VCaP (cell line): ENCODE data around the gene LMAN1.

ENCODE experiments used
- H3K27ac ChIP-seq: fragments of 450-650 bp; 2 replicates; pipeline ENCODE4 v1.5.1; 2017
- TF ChIP-seq, protein P1 (sequence below): fragments of 450-650 bp; conservative IDR thresholded peaks from 2 replicates; pipeline ENCODE4 v1.5.1; 2017; ENCODE audit warnings: mild to moderate bottlenecking, moderate library complexity

The LMAN1 gene, protein sequence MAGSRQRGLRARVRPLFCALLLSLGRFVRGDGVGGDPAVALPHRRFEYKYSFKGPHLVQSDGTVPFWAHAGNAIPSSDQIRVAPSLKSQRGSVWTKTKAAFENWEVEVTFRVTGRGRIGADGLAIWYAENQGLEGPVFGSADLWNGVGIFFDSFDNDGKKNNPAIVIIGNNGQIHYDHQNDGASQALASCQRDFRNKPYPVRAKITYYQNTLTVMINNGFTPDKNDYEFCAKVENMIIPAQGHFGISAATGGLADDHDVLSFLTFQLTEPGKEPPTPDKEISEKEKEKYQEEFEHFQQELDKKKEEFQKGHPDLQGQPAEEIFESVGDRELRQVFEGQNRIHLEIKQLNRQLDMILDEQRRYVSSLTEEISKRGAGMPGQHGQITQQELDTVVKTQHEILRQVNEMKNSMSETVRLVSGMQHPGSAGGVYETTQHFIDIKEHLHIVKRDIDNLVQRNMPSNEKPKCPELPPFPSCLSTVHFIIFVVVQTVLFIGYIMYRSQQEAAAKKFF

GRCh38 chr18:59358712-59359575 is at the start of gene LMAN1:
LMAN1 (minus strand) TSS chr18:59359265; CDS start chr18:59359244, 21 bp downstream.
- TF ChIP-seq, protein P1, sequence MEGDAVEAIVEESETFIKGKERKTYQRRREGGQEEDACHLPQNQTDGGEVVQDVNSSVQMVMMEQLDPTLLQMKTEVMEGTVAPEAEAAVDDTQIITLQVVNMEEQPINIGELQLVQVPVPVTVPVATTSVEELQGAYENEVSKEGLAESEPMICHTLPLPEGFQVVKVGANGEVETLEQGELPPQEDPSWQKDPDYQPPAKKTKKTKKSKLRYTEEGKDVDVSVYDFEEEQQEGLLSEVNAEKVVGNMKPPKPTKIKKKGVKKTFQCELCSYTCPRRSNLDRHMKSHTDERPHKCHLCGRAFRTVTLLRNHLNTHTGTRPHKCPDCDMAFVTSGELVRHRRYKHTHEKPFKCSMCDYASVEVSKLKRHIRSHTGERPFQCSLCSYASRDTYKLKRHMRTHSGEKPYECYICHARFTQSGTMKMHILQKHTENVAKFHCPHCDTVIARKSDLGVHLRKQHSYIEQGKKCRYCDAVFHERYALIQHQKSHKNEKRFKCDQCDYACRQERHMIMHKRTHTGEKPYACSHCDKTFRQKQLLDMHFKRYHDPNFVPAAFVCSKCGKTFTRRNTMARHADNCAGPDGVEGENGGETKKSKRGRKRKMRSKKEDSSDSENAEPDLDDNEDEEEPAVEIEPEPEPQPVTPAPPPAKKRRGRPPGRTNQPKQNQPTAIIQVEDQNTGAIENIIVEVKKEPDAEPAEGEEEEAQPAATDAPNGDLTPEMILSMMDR = no peak

GRCh38 chr18:59402432-59403090 is 43.5 kb upstream of the LMAN1 start:
- TF ChIP-seq, protein P1 = peak; percentile 99
- no peak overlapping the region for H3K27ac ChIP-seq

More at GRCh38 chr18:59358712-59359575, at the start of gene LMAN1:
- peak within 1 kb of the TSS; percentile 87 for H3K27ac ChIP-seq

DNA sequence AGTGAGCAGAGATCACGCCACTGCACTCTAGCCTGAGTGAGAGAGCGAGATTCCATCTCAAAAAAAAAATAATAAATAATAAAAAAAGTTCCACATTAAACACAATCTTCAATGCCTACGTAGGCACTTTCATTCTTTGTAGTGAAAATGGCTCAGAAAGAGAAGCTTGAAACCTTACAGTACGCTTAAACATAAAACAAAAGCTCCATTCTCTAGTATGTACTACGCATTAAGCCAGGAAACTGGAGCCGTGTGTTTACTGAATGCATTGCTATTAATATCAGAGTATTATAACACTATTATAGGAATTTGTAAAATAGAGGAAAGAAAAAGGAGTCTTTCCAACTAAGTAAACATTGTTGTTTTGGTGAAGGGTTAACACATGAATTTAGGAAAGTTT is 41.3 kb upstream of the LMAN1 start:
- TF ChIP-seq, protein P1 = no peak
- no peak overlapping the region for H3K27ac ChIP-seq

DNA sequence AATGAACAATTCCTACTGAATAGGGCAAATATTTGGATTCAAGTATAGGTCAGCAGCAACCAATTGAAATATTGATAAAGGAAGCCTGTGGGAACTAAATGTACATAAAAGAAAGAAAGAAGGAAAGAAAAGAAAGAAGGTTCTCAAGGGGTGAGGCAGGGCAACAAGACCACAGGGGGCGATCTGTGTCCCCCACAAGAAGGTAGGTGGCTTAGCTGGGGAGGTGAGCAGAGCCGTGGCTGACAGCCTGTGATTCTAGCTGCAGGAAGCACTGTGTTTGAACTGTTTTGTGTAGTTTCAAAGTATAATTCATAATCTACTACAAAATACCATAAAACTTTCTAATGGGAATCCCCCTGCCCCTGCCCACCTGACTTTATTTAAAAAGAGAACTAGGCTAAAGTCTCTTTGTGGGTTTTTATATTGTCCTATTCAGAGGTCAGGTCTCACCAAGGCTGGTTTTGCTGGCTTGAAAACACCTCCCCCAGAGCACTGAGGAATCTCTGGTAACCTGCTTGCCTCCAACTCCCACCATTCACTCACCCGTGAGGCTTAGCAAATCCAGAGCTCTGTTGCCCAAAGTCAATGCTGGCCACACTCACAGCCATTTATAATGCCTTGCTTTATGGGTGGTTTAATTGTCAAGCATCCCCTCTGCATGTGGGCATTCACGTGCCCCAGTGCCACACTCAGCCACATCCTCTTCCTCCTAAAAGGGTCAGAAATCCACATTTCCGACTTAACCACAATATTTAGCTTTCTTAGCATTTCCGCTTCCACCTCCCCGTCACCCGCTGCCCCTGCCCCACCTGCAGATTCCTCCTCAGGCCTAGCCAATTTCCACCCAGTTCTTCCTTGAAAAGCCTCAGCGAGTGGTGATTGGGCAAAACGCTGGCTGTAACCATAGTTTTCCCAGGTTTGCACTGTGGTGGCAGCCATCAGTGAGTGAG is 36.4 kb upstream of the LMAN1 start:
- no peak overlapping the region for H3K27ac ChIP-seq

DNA sequence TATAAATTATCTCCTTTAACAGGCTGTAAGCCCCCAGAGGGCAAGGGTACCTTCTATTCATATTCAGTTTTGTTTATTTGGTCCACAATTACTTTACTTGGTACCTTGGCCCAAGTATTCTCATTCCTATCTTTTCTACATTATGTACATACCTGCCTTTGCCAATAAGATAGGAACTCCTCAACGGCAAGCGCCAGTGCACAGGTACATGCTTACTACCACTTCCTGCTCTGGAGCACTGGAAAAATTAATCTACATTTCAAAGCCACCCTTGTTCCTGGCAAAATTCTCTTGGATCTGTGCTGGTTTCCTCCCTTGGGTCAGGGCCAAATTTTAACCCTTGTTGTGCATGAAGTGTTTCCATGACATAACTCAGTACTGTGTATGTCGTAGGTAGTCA is 34.3 kb upstream of the LMAN1 start:
- TF ChIP-seq, protein P1 = no peak

More for the DNA sequence above, 36.4 kb upstream of the LMAN1 start:
- TF ChIP-seq, protein P1 = no peak

DNA sequence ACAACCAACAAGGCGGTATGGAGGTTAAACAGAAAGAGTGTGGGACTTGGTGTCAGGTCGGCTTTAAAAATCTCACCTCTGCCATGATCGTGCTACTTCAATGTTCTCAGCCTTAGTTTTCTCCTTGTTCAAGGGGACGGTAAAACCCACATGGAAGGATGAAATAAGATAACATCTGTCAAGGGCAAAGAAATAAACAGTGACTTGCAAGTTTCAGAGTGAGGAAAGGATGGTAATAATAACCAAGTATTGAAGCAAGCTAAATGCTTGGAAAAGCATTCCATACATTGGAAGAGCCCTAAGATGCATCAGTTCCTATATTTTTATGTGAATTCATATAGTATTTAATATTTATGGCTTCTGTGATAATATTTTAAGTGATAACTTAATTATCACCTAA is 29.8 kb upstream of the LMAN1 start:
- TF ChIP-seq, protein P1 = no peak
- no peak overlapping the region for H3K27ac ChIP-seq

More for the DNA sequence above, 34.3 kb upstream of the LMAN1 start:
- no peak overlapping the region for H3K27ac ChIP-seq
